ENCODE results near the gene ECE1.
A peak's percentile ranks its signal among the peaks of the same experiment; 100 is the strongest.

Gene ECE1

GRCh38 chr1:21266119-21266774 is 24.0 kb downstream of the ECE1 start:
- DNase-seq = no peak
- Histone ChIP-seq H3K36me3 (peaks cover 19 to 77% (median 68%) of the 10 kb centered on the region in 3 donors), H3K4me1 (peaks cover 8 to 67% (median 61%) of the 10 kb centered on the region in 4 donors), H3K27ac (peak overlapping the region; percentile 95 to 98), H3K27me3 (no peaks in the 10 kb centered on the region), H3K4me3 (no peak overlapping the region), H3K9me3 (no peaks in the 10 kb centered on the region)
- no peak for TF ChIP-seq CTCF (IDR thresholded peaks at IDR 0.05)
- intact Hi-C loops (cut with DNase I; ENCODE audit: low total_unique reads) = no loop called here

- H3K9me3 ChIP-seq = no peaks in the 10 kb centered on the region
- H3K36me3 ChIP-seq = peaks cover 13 to 71% (median 62%) of the 10 kb centered on the region in 3 donors
- H3K4me3 ChIP-seq = no peak overlapping the region
- TF ChIP-seq CTCF (IDR thresholded peaks at IDR 0.05) = no peak
- intact Hi-C loops (cut with DNase I; ENCODE audit: low total_unique reads) = no loop called here
- H3K27me3 ChIP-seq = no peaks in the 10 kb centered on the region
- DNase-seq = no peak
- H3K4me1 ChIP-seq = peaks cover 12 to 73% (median 66%) of the 10 kb centered on the region in 4 donors
- peak overlapping the region; percentile 95 to 98 for H3K27ac ChIP-seq
These were observed 24.6 kb downstream of the ECE1 start for GRCh38 chr1:21265644-21266043.

- H3K4me1 ChIP-seq = peaks cover 12 to 73% (median 65%) of the 10 kb centered on the region in 4 donors
- peak overlapping the region; percentile 95 to 98 for H3K27ac ChIP-seq
- intact Hi-C loops (cut with DNase I; ENCODE audit: low total_unique reads) = no loop called here
These were observed 25.4 kb downstream of the ECE1 start for GRCh38 chr1:21264898-21265297.

GRCh38 chr1:21263653-21264225 is 26.5 kb downstream of the ECE1 start:
- Histone ChIP-seq H3K4me3 (no peak overlapping the region), H3K4me1 (peaks cover 12 to 63% (median 56%) of the 10 kb centered on the region in 4 donors), H3K27me3 (no peaks in the 10 kb centered on the region), H3K27ac (peak overlapping the region; percentile 95 to 98), H3K9me3 (no peaks in the 10 kb centered on the region), H3K36me3 (peaks cover 23 to 69% (median 63%) of the 10 kb centered on the region in 3 donors)
- no peak for DNase-seq
- intact Hi-C loops (cut with DNase I; ENCODE audit: low total_unique reads) = no loop called here
- TF ChIP-seq CTCF (IDR thresholded peaks at IDR 0.05) = no peak

More at GRCh38 chr1:21264898-21265297, 25.4 kb downstream of the ECE1 start:
- Histone ChIP-seq H3K36me3 (peaks cover 19 to 70% (median 61%) of the 10 kb centered on the region in 3 donors), H3K4me3 (no peak overlapping the region), H3K9me3 (no peaks in the 10 kb centered on the region), H3K27me3 (no peaks in the 10 kb centered on the region)
- TF ChIP-seq CTCF (IDR thresholded peaks at IDR 0.05) = no peak
- DNase-seq = no peak

GRCh38 chr1:21263052-21263429 is 27.2 kb downstream of the ECE1 start:
- Histone ChIP-seq H3K27me3 (no peaks in the 10 kb centered on the region), H3K27ac (peak overlapping the region; percentile 95 to 98), H3K9me3 (no peaks in the 10 kb centered on the region), H3K4me1 (peaks cover 12 to 56% (median 49%) of the 10 kb centered on the region in 4 donors), H3K36me3 (peaks cover 30 to 69% (median 63%) of the 10 kb centered on the region in 3 donors), H3K4me3 (no peak overlapping the region)
- intact Hi-C loops (cut with DNase I; ENCODE audit: low total_unique reads) = no loop called here
- no peak for DNase-seq
- no peak for TF ChIP-seq CTCF (IDR thresholded peaks at IDR 0.05)
